ENCODE results near the gene MAPRE2.

The MAPRE2 gene

DNA sequence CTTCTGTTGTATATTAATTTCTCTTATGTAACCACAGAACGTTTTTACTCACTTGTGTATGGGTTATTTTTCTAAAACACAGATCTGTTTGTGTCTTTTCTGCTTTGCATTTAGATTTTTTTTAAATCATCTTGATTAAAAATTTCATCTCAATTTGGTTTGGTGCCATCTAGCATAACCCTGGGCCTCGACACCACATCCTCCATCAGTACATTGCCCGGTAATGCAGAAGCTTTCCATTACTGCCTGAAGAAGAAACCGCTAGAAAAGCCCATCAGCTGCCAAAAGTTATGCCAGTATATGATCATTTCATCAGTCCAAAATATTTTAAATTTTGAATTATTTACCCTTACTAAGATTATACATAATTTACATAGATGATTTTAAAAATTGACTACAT, 26.2 kb downstream of the MAPRE2 start:
- no peak for DNase-seq
- Histone ChIP-seq H2BK15ac (ENCODE audit: low read depth, poor library complexity, severe bottlenecking) (no peak overlapping the region), H3K4ac (ENCODE audit: low read depth in 1 of 2, low read length in 2 of 2) (no peak overlapping the region), H3K9me3 (ENCODE audit: control insufficient read depth, low read length) (no peaks in the 10 kb centered on the region), H2BK12ac (ENCODE audit: low read length in 2 of 2) (no peak overlapping the region), H3K4me3 (ENCODE audit: insufficient read depth in 1 of 2, low read depth in 1 of 2, low read length in 2 of 2) (no peak overlapping the region), H2BK5ac (ENCODE audit: low read depth, low read length, poor library complexity, severe bottlenecking) (no peak overlapping the region), H3K79me1 (replicated peaks; ENCODE audit: low read length, poor library complexity, severe bottlenecking) (peaks cover 23% of the 10 kb centered on the region), H3K4me1 (ENCODE audit: control insufficient read depth, insufficient read depth, low read depth, low read length) (no peaks in the 10 kb centered on the region), H3K9ac (ENCODE audit: low read length) (no peak overlapping the region), H2AK5ac (ENCODE audit: low read length, severe bottlenecking) (no peak overlapping the region), H4K91ac (ENCODE audit: low read length) (no peak overlapping the region), H3K36me3 (ENCODE audit: control insufficient read depth in 1 of 2, insufficient read depth in 2 of 2, low read depth in 1 of 2, low read length in 2 of 2) (peaks cover 2 to 13% of the 10 kb centered on the region in 2 experiments), H3K27me3 (ENCODE audit: control insufficient read depth in 1 of 2, insufficient read depth in 1 of 2, low read length in 2 of 2) (no peaks in the 10 kb centered on the region), H3K27ac (ENCODE audit: low read length, poor library complexity, severe bottlenecking) (no peak overlapping the region), H3K14ac (ENCODE audit: low read length in 2 of 2) (no peak overlapping the region), H2BK120ac (ENCODE audit: low read depth, low read length) (no peak overlapping the region), H3K4me2 (ENCODE audit: low read length, poor library complexity, severe bottlenecking) (no peak overlapping the region), H4K8ac (ENCODE audit: low read length) (no peak overlapping the region), H3K18ac (ENCODE audit: low read depth in 1 of 2, low read length in 2 of 2) (no peak overlapping the region), H3K23ac (ENCODE audit: low read length in 2 of 2) (no peak overlapping the region), H2AFZ (ENCODE audit: low read depth, low read length) (no peak overlapping the region)
- WGBS: 96% methylated on average over 2 of the region's 4 CpGs

DNA sequence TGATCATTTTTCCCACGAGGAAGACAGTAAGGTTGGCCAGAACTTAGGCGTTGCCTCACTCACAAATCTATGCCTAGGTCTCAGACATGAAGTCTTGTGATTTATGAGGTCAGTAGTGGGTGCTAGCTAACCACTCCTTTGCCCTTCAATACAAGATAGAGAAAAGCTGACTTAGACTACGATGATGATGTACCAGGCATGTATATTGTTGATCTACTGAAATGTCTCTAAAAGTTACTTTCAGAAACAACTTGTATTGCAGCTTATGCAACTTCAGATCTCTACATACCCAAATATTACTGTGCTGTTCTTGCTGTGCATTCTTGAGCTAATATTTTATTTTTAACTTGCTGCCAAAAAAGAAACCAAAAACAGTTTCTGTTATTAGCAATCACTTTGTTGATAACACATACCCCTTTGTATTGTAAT, 30.6 kb downstream of the MAPRE2 start:
- no peak overlapping the region for H2BK15ac ChIP-seq (ENCODE audit: low read depth, poor library complexity, severe bottlenecking)
- peaks cover 3% of the 10 kb centered on the region for H3K4me1 ChIP-seq (ENCODE audit: control insufficient read depth, insufficient read depth, low read depth, low read length)
- no peaks in the 10 kb centered on the region for H3K9me3 ChIP-seq (ENCODE audit: control insufficient read depth, low read length)
- H2AK5ac ChIP-seq (ENCODE audit: low read length, severe bottlenecking): no peak overlapping the region
- no peak overlapping the region for H3K9ac ChIP-seq (ENCODE audit: low read length)
- 76% methylated on average over 2 of the region's 3 CpGs for WGBS
- H3K4me2 ChIP-seq (ENCODE audit: low read length, poor library complexity, severe bottlenecking): no peak overlapping the region
- no peak overlapping the region for H3K27ac ChIP-seq (ENCODE audit: low read length, poor library complexity, severe bottlenecking)
- H3K4me3 ChIP-seq (ENCODE audit: insufficient read depth in 1 of 2, low read depth in 1 of 2, low read length in 2 of 2): no peak overlapping the region
- peaks cover 2 to 13% of the 10 kb centered on the region in 2 experiments for H3K36me3 ChIP-seq (ENCODE audit: control insufficient read depth in 1 of 2, insufficient read depth in 2 of 2, low read depth in 1 of 2, low read length in 2 of 2)
- no peak overlapping the region for H2BK5ac ChIP-seq (ENCODE audit: low read depth, low read length, poor library complexity, severe bottlenecking)
- no peak for DNase-seq
- no peak overlapping the region for H2BK12ac ChIP-seq (ENCODE audit: low read length in 2 of 2)
- H3K79me1 ChIP-seq (replicated peaks; ENCODE audit: low read length, poor library complexity, severe bottlenecking): peaks cover 8% of the 10 kb centered on the region
- no peak overlapping the region for H3K14ac ChIP-seq (ENCODE audit: low read length in 2 of 2)
- no peaks in the 10 kb centered on the region for H3K27me3 ChIP-seq (ENCODE audit: control insufficient read depth in 1 of 2, insufficient read depth in 1 of 2, low read length in 2 of 2)
- H3K23ac ChIP-seq (ENCODE audit: low read length in 2 of 2): no peak overlapping the region
- H2AFZ ChIP-seq (ENCODE audit: low read depth, low read length): no peak overlapping the region
- no peak overlapping the region for H4K8ac ChIP-seq (ENCODE audit: low read length)
- H4K91ac ChIP-seq (ENCODE audit: low read length): no peak overlapping the region
- no peak overlapping the region for H2BK120ac ChIP-seq (ENCODE audit: low read depth, low read length)
- H3K18ac ChIP-seq (ENCODE audit: low read depth in 1 of 2, low read length in 2 of 2): peak overlapping the region in 1 of 2 experiments; percentile 54
- no peak overlapping the region for H3K4ac ChIP-seq (ENCODE audit: low read depth in 1 of 2, low read length in 2 of 2)

DNA sequence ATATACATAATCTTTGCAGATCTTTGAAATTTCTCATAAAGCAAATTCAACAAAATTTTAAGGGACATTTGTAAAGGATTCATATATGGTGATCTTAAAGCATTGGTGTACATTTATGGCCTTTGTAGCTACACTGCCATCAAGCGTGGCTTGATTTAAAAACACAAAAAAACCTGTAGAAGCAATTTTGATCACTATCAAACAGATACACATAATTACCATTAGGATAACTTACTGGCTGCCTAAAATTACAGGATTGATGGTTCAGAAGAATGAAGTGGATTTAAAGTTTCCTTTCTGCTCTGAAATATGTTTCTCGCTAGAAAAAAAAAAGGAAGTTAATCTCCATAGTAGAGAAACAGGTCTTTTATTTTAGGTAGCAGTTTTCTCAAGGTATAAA, 31.4 kb downstream of the MAPRE2 start:
- Histone ChIP-seq H3K4me3 (ENCODE audit: insufficient read depth in 1 of 2, low read depth in 1 of 2, low read length in 2 of 2) (no peak overlapping the region), H3K23ac (ENCODE audit: low read length in 2 of 2) (no peak overlapping the region), H3K9ac (ENCODE audit: low read length) (no peak overlapping the region), H2BK5ac (ENCODE audit: low read depth, low read length, poor library complexity, severe bottlenecking) (no peak overlapping the region), H3K36me3 (ENCODE audit: control insufficient read depth in 1 of 2, insufficient read depth in 2 of 2, low read depth in 1 of 2, low read length in 2 of 2) (peaks cover 2 to 13% of the 10 kb centered on the region in 2 experiments), H2BK15ac (ENCODE audit: low read depth, poor library complexity, severe bottlenecking) (no peak overlapping the region), H3K27ac (ENCODE audit: low read length, poor library complexity, severe bottlenecking) (no peak overlapping the region), H3K4ac (ENCODE audit: low read depth in 1 of 2, low read length in 2 of 2) (no peak overlapping the region), H2AFZ (ENCODE audit: low read depth, low read length) (no peak overlapping the region), H3K14ac (ENCODE audit: low read length in 2 of 2) (no peak overlapping the region), H3K4me2 (ENCODE audit: low read length, poor library complexity, severe bottlenecking) (no peak overlapping the region), H3K4me1 (ENCODE audit: control insufficient read depth, insufficient read depth, low read depth, low read length) (peaks cover 4% of the 10 kb centered on the region), H2BK120ac (ENCODE audit: low read depth, low read length) (no peak overlapping the region), H3K79me1 (replicated peaks; ENCODE audit: low read length, poor library complexity, severe bottlenecking) (peaks cover 6% of the 10 kb centered on the region), H3K27me3 (ENCODE audit: control insufficient read depth in 1 of 2, insufficient read depth in 1 of 2, low read length in 2 of 2) (no peaks in the 10 kb centered on the region), H2BK12ac (ENCODE audit: low read length in 2 of 2) (no peak overlapping the region), H2AK5ac (ENCODE audit: low read length, severe bottlenecking) (no peak overlapping the region), H3K9me3 (ENCODE audit: control insufficient read depth, low read length) (no peaks in the 10 kb centered on the region), H4K91ac (ENCODE audit: low read length) (no peak overlapping the region), H4K8ac (ENCODE audit: low read length) (no peak overlapping the region), H3K18ac (ENCODE audit: low read depth in 1 of 2, low read length in 2 of 2) (no peak overlapping the region)
- no CpG with 5 or more reads among the region's 2 CpGs for WGBS
- DNase-seq: no peak

DNA sequence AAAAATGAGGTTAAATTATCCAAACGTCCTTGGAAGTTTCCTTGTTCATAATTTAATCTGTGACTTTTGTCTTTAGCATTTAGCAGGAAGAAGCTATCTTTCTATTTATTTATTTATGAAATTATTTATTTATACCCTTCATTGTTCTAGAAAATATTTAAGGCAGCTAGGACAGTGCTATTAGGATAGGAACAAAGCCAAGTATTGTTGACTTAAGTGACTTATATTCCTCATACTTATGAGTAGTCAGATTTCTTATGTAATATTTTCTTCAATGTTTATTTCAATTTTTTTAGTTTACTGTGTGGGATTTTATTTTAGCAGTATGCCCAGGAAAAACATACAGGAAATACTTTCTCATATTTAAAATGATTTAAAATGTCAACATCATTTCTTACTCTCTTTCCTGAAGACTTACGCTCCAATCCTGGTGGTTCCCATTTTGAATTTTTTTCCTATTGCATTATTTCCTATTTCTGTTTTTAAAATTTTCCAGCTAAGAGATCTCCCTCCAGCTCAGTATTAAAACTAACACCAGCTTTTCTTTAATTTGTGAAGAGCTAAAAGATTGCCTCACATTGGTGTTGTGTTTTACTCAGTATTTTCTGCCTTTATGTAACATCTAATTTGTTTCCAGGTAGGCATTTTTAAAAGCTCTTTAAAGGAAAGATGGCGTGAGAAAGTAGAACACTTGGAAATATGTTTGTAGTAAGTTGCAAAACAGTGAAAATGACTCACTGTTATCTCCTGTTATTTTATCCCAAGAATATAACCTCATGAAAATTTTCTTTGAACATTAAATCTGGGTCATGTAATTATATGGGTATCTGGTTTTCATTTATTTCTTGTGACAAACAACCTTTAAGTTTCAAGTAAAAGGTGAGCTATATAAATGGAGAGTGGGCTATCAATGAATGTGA, 32.2 kb downstream of the MAPRE2 start:
- H2BK120ac ChIP-seq (ENCODE audit: low read depth, low read length): no peak overlapping the region
- no peak overlapping the region for H2BK12ac ChIP-seq (ENCODE audit: low read length in 2 of 2)
- no peak overlapping the region for H2AK5ac ChIP-seq (ENCODE audit: low read length, severe bottlenecking)
- H3K4me1 ChIP-seq (ENCODE audit: control insufficient read depth, insufficient read depth, low read depth, low read length): peaks cover 4% of the 10 kb centered on the region
- peaks cover 2 to 13% of the 10 kb centered on the region in 2 experiments for H3K36me3 ChIP-seq (ENCODE audit: control insufficient read depth in 1 of 2, insufficient read depth in 2 of 2, low read depth in 1 of 2, low read length in 2 of 2)
- no peak overlapping the region for H3K23ac ChIP-seq (ENCODE audit: low read length in 2 of 2)
- H3K27ac ChIP-seq (ENCODE audit: low read length, poor library complexity, severe bottlenecking): no peak overlapping the region
- no peaks in the 10 kb centered on the region for H3K9me3 ChIP-seq (ENCODE audit: control insufficient read depth, low read length)
- no peak overlapping the region for H3K4ac ChIP-seq (ENCODE audit: low read depth in 1 of 2, low read length in 2 of 2)
- no peak overlapping the region for H3K14ac ChIP-seq (ENCODE audit: low read length in 2 of 2)
- H3K18ac ChIP-seq (ENCODE audit: low read depth in 1 of 2, low read length in 2 of 2): no peak overlapping the region
- H2BK5ac ChIP-seq (ENCODE audit: low read depth, low read length, poor library complexity, severe bottlenecking): no peak overlapping the region
- peak; percentile 47 for DNase-seq
- H2BK15ac ChIP-seq (ENCODE audit: low read depth, poor library complexity, severe bottlenecking): no peak overlapping the region
- no peaks in the 10 kb centered on the region for H3K27me3 ChIP-seq (ENCODE audit: control insufficient read depth in 1 of 2, insufficient read depth in 1 of 2, low read length in 2 of 2)
- no peak overlapping the region for H3K9ac ChIP-seq (ENCODE audit: low read length)
- no peak overlapping the region for H2AFZ ChIP-seq (ENCODE audit: low read depth, low read length)
- peaks cover 6% of the 10 kb centered on the region for H3K79me1 ChIP-seq (replicated peaks; ENCODE audit: low read length, poor library complexity, severe bottlenecking)
- no peak overlapping the region for H4K91ac ChIP-seq (ENCODE audit: low read length)
- 100% methylated on average over 1 of the region's 3 CpGs for WGBS
- no peak overlapping the region for H4K8ac ChIP-seq (ENCODE audit: low read length)
- no peak overlapping the region for H3K4me2 ChIP-seq (ENCODE audit: low read length, poor library complexity, severe bottlenecking)
- H3K4me3 ChIP-seq (ENCODE audit: insufficient read depth in 1 of 2, low read depth in 1 of 2, low read length in 2 of 2): no peak overlapping the region
